Activated CD4-positive, CD25-positive, alpha-beta regulatory T cell (primary cell): ENCODE data around the gene DEPDC5.
"Not testable (repeated sequence)": the region's sequence is repeated elsewhere in the genome, so short reads cannot be mapped to it uniquely, and the experiment has no call there.

Experiments
- DNase-seq, 4 experiments: peaks; one replicate each; lab custom pipeline; 2025; lab: John Stamatoyannopoulos, UW

Gene DEPDC5

DNA sequence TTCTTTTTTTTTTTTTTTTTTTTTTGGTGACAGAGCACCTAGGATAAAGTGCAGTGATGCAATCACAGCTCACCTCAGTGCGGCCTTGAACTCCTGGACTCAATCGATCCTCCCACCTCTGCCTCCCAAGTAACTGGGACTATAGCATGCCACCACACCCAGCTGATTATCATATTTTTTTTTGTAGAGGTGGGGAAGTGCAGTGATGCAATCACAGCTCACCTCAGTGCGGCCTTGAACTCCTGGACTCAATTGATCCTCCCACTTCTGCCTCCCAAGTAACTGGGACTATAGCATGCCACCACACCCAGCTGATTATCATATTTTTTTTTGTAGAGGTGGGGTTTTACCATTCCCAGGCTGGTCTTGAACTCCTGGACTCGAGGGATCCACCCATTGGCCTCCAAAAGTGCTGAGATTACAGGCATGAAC lies 61.6 kb downstream of the DEPDC5 start:
- not testable (repeated sequence) for DNase-seq

DNA sequence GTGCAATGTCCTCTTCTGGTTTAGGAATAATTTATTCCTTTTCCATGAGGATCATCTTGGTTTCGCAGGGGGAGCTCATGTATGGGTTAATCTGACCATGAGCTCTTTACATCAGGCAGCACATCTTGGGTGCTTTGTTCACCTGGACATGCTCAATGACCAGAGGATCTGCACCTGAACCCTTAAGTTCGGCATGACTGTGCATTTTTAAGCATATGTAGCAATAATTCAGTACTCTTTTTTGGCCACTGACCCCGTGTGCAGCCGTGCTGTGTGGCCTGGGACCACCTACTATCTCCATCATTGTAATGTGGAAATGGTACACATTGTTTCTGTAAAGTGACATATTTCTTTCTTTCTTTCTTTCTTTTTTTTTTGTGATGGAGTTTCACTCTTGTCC lies 62.9 kb downstream of the DEPDC5 start:
- no peak for DNase-seq

DNA sequence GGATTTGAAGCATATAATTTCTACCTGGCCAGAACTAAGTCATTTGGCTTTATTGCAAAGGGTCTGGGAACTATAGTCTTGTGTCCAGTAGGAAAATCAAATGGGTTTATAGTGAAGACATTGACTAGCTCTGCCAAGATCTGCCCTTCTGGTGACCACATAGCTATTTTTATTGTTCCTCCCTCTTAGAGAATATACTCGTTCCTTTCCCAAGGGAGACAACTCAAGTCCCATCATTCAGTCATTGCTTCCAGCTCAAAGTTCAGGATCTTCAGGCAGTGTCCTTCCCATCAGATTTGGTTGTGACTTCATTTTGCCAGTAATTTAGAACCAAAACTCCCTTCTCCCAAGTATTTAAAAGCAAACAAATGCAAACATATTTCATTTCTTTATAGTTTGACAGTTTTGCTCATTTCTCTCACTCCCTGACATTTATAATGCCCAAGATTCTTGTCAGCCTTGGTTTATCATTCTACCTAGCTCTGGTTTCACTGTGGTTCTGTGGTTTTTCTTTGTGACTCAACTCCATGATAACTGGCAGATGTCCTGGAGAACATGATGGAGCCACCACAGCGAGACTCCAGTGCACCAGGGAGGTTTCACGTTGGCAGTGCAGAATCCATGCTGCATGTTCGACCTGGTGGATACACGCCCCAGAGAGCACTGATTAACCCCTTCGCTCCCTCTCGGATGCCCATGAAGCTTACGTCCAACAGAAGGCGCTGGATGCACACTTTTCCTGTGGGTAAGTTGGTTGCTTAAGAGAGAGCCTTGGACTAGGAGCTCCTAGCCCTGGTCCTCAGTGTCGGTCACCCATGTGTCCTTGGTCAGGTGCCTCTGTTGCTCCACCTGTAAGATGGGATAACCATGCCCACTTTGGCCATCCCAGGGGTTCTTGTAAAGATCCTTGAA lies 64.9 kb downstream of the DEPDC5 start:
- no peak for DNase-seq

DNA sequence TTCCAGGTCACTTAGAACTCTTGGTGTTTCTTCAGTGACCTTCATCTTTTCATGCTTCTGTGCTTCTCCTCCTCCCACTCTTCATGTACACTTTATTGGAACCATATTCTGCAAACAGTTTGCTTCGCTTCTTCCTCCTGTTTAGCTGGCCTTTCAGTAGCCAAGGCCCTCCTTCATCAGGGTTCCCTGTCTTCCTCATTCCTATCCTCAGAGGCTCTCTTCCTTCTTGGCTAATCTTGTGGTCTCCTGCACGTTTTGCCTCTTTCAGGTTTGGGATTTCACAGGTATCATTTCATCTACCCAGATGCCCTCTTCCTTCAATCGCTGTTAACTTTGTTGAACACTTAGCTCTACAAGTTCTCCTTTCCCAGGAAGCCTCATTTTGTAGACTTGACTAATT lies 66.8 kb downstream of the DEPDC5 start:
- DNase-seq = no peak

DNA sequence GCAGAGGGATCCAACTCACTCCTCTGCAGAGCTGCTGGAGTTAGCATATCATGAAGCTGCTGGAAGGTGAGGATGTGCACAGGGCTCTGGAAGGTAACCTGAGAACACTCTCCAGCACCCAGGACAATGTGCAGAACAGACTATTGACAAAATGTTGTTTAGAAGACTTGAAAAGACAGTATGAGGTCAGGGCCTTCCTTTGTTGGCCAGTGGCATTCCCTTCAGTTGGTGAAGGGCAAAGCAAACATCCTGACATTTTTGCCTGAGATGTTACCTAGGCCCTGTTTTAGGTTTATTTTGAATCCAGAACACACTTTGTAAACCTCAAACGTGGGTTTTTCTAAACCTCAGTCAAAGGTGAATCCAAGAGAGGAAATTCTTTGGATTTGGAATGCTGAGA lies 67.8 kb downstream of the DEPDC5 start:
- DNase-seq = no peak

DNA sequence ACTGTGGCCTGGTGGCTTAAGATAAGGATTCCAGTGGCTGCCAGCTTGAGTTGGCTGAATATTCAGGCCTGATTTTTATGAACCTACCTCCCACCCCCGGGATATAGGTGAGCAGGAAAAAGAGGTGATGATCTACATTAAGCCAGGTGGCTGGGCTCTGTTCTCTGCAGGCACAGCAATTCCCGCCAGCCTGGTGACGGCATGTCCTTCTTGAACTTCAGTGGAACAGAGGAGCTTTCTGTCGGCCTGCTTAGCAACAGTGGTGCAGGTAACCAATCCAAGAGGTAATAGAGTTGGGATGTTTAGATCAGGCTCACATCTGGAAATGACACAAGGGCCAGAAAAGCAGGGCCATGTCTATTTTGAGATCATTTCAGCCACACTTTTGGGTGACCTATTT lies 68.7 kb downstream of the DEPDC5 start:
- DNase-seq = no peak

DNA sequence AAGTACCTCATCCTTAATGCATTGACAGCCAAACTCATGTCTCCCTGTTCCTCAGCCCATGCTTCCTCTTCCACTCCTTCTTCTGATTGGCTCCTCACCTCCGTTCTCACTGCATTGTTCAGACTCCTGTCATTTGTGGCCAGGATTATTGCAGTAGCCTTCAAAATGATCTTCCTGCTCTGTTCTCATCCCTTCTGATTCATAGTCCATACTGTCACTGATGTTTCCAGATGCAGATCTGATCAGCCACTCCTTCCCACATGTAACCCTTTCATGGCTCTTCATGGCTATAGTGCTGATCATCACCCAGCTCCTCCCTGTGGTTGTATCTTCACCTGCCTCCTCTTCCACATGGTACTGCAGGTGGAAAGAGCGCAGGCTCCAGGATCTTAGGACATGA lies 71.7 kb downstream of the DEPDC5 start:
- DNase-seq = no peak

DNA sequence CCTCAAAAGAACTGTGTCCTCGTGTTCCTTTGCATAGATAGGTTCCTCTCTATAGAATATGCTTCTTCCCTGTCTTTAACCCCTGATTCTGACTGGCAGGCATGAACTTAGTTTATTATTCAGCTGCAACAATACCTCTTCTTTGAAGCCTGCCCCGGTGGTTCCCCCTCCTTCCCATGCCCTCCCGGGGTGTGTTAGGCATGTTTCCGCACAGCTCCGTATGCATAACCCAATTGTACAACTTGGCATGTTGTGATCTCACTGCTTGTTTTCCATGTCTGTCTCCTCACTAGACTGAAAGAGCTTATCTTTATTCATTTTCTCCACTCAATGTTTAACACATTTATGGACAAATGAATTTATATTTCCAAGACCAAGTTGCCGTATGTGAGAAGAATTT lies 72.6 kb downstream of the DEPDC5 start:
- no peak for DNase-seq

DNA sequence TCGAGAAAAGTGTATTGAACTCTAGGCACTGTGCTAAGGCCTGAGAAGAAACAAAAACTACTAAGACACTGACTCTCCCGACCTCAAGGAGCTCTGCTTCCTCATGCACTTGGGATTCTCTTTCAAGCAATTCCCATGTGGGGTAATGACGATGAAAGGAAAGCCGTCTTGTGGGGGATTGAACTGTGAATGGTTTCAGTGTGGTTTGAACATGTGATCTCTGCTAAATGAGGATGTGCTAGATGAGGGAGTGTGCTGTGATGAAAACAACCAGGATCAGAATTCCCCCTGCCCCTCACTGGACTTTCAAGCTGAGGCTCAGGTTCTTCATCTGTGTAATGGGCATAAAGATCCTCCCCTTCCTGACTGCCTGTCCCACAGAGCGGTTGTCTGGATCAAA lies 74.9 kb downstream of the DEPDC5 start:
- DNase-seq = no peak

DNA sequence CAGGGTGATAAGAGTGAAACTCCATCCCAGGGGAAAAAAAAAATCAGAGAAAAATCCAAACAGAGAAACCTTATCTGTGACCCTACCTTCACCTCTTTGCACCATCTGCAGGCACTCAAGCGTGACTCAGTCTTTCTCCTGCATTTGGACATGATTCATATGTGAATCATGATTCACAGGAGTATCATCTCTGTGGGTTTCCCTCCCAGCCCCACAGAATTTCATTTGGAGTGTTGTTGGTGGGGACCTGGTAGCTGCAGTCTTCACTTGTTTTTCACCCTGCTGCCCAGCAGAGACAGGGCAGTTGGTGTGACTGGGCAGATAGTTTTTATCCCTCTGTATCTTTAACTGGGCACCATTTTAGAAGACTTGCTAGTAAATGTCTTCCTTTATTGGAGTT lies 75.7 kb downstream of the DEPDC5 start:
- peak in 1 of 4 experiments; percentile 10 for DNase-seq

DNA sequence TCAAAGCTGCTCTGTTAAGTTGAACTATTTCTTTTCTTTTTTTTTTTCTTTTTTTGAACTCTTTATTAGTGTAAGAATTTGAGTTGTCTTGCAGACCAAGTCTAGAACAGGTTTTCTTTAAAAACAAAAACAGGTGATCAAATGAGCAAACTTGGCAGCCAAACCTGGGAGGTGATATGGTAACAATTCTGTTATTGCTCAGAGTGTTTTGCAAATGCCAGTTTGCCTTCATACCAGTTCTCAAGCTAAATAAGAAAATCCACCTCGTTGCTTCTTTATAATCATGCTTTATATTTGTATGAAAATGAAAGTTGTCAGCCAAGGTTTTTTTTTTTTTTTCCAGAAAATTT lies 76.9 kb downstream of the DEPDC5 start:
- no peak for DNase-seq

DNA sequence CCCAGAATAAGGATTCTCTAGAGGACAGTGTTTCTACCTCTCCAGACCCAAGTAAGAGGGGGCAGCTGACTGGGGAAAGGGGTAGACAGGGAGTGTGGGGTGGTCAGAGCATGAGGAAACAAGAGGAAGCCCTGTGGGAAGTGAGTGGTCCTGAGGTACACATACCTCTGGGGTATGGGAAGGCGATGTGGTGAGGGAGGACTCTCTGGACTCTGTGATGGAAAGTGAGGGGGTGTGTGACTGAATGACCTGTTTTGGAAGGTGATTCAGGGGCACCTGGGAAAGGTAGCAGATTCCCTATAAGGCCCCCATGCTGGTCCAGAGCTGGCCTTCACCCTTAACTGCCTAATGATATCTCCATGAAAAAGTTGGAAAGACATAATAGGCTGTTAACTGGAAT lies 80.1 kb downstream of the DEPDC5 start:
- no peak for DNase-seq

DNA sequence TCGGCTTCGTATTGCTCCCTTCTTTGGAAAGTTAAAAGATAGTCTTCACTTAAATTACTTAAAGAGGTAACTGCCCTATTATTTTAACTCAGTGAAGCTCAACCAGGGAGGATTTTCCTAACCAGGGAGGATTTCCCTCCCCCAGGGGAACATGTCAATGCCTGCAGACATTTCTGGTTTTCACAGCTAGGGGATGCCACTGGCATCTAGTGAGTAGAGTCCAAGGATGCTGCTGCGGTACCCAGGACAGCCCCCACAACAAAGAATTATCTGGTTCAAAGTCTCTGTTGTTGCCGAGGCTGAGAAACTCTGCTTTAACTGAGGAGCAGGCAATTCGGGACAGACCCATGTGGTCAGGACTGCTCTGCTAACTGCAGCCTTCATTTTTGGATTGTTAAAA lies 82.2 kb downstream of the DEPDC5 start:
- no peak for DNase-seq

DNA sequence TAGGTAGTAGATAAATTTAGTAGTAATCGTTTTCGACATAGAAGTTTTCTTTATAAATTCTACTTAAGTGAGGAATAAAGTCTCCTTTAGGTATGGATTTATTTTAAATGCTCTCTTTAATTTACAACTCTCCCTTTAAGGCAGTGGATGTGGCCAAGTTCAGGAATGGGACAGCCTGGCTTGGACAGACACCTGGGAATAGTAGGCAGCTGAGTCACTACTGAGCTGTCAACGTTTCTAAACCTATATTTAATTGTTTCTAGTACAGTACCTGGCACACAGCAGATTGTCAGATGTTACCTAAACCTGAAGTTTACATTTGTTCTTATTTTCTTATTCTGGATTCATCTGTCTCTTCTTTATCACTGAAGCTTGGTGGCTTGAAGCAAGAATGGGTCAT lies 85.1 kb downstream of the DEPDC5 start:
- no peak for DNase-seq

DNA sequence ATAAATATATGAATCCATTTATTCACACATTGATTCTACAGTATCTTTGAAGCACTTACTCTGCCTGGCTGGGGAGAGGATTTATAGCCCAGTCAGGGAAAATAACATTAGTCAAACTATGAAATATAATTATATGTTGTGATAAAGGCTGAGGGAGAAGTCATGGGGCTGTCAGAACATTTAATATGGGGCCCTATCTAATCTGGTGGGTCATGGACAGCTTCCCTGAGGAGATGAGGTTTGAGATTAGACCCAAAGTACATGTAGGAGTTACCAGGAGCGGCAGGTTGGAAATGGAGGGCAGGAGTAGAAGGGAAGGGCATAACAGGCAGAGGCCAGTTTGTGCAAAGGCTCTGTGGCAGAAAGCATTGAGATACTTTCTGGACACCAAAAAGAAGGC lies 86.2 kb downstream of the DEPDC5 start:
- no peak for DNase-seq

DNA sequence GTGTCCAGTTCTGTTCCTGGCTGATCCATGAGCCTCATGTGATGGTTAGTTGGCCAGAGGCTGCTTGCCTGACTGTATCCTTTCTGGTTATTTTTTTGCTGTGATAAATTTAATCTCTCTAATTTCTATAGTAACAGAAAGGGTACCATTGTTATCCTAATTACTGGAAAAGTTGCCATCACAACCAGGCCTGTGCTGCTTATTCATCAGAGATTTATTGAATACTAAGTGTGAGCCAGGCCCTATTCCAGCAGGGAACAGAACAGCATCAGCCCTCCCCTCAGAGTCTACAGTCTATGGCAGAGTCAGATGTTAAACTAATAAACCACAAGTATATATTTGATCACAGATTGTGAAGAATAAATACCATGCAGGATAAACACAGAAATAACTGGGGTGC lies 86.8 kb downstream of the DEPDC5 start:
- no peak for DNase-seq

DNA sequence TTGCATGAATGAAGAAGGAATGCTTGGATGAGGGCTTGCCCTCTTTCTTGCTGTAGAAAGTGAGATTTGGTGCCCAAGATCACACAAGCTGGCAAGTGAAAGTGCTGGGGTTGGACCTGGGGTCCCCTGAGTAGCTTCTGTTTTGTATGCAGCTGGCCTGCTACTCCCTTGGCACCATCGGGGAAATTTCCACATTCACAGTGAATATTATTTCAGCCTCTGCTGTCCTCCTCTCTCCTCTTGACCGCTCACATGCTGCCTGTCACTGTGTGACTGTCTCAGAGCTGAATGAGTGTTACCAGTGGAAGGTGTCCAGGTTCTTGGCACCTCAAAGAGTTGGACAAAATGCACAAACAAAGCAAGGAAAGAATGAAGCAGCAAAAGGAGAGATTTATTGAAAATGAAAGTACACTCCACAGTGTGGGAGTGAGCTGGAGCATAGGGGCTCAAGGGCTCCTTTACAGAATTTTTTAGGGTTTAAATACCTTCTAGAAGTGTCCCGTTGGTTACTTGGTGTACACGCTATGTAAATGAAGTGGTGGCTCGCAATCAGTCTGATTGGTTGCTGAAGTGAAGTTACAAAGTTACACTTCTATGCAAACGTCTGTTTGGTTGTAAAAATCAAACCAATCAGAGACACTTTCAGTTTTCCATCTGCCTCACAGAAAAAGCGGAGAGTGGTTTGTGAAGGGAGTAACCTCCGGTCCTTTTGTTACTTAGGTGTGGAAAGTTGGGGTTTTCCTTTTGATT lies 87.4 kb downstream of the DEPDC5 start:
- no peak for DNase-seq

DNA sequence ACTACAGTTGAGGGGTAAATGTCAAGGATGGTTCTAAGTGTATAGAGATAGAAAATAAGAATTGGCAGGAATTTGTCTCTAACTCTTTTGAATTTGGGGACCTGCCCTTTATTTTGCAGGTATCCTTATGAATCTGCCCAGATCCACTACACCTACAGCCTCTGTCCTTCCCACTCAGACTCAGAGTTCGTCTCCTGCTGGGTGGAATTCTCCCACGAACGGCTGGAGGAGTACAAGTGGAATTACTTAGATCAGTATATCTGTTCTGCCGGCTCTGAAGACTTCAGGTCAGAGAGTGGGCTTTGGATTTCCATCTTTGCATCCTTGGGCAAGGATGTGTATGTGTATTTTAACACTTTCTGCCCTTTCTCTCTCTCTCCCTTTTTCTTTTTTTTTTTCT lies 89.7 kb downstream of the DEPDC5 start:
- no peak for DNase-seq

DNA sequence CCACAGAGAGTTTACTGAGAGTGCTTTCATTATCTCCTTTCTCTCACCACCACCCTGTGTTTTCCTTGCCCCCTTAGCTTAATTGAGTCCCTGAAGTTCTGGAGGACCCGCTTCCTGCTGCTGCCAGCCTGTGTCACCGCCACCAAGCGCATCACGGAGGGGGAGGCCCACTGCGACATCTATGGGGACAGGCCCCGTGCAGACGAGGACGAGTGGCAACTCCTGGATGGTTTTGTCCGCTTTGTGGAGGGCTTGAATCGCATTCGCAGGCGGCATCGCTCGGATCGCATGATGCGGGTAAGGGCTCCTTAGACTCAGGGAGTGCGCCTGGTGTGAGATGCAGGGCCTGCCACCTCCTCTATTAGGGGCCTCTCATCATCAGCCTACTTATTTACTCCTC lies 91.1 kb downstream of the DEPDC5 start:
- DNase-seq = no peak

DNA sequence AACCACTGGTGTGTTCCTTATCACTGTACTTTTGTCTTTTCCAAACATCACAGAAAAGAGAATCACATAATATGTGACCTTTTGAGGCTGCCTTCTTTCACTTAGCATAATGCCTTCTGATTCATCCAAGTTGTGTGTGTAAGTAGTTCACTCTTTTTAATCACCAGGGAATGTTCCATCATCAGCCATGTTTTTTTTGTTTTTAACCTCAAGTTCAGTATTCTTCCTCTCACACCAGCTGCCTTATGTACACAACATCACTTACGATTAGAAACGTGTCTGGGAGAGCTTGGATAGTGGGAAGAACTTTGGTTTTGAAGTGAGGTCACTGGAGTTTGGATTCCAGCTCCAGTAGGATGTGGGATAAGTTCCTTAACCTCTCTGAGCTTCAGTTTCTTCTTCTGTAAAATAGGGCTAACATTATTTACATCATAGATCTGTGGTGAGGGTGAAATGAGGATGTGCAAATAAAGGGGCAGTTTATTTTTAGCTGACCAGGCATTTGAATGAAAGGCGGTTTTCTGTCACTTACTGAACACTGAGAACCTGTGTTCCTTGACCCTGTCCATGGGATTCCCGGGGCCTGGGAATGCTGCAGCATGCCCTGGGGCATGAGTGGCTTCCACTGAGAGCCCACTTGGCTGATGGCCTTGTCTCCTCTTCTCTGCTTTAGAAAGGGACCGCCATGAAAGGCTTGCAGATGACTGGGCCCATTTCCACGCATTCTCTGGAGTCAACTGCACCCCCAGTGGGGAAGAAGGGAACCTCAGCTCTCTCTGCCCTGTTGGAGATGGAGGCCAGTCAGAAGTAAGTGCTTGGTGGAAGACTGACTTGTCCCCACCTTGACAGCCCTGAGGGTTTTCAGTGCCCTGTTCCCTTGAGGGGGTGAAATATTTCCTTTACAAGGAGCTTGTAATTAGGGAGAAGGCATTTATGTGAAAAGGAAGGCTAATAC lies 92.6 kb downstream of the DEPDC5 start:
- DNase-seq = no peak

DNA sequence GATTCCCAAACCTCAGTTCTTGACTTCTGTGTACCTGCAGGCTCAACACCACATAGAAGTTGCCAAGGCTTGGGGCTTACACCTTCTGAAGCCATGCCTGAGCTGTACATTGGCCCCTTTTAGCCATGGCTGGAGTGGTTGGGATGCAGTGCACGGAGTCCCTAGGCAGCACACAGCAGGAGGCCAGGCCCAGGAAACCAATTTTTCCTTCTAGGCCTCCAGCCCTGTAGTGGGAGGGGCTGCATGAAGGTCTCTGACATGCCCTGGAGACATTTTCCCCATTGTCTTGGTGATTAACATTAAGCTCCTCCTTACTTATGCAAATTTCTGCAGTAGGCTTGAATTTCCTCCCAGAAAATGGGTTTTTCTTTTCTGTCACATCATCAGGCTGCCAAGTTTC lies 94.6 kb downstream of the DEPDC5 start:
- no peak for DNase-seq

DNA sequence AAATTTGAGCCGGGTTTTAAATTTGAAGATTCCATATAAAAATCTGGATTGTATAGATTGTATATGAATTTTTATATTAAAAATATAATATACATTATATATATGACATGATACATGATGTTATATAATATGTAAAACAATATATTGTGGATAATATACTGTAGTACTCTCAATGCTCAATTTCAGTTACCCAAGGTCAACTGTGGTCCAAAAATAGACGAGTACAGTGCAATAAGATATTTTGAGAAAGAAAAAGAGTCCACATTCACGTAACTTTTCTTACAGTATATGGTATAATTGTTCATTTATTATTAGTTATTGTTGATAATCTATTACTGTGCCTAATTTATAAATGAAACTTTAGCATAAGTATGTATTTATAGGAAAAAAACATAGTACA lies 96.3 kb downstream of the DEPDC5 start:
- no peak for DNase-seq
